ENCODE data around the gene GPR135. TPM values are rescaled to one million over a fixed set of nuclear protein-coding genes. Genes with fewer than 3 reads are reported as not detected.

Gene GPR135
- total and polyA plus RNA-seq, 7 experiments from 2014 or later, result 0.11 to 2.7 (median 1.6) TPM

- Mint-ChIP-seq H3K27ac (peak within 1 kb of the TSS; percentile 85 to 96 (median 94)), H3K36me3 (peaks cover 1 to 18% (median 13%) of the 10 kb centered on the region in 5 donors), H3K9me3 (no peaks in the 10 kb centered on the region), H3K4me3 (peak within 1 kb of the TSS; percentile 89 to 98 (median 96)), H3K4me1 (peaks cover 43 to 82% (median 76%) of the 10 kb centered on the region in 7 donors), H3K27me3 (no peaks in the 10 kb centered on the region)
- Histone ChIP-seq H3K27me3 (ENCODE audit: control insufficient read depth in 2 of 2, insufficient read depth in 2 of 2, low read length in 2 of 2) (no peaks in the 10 kb centered on the region), H3K4me1 (ENCODE audit: control insufficient read depth in 2 of 2, insufficient read depth in 2 of 2, low read length in 2 of 2) (peaks cover 18 to 20% of the 10 kb centered on the region in 2 donors), H3K9me3 (ENCODE audit: control insufficient read depth in 2 of 3, low read length in 3 of 3) (no peaks in the 10 kb centered on the region), H3K27ac (ENCODE audit: low read depth, low read length) (peak within 1 kb of the TSS; percentile 84), H3K36me3 (ENCODE audit: control insufficient read depth in 2 of 3, insufficient read depth in 3 of 3, low read length in 3 of 3) (peaks cover 0 to 20% (median 0%) of the 10 kb centered on the region in 3 experiments), H3K4me3 (ENCODE audit: low read length) (peak within 1 kb of the TSS; percentile 81)
- peak; percentile 97 for ATAC-seq
- intact Hi-C loops (cut with micrococcal nuclease), result loop anchor here (1.0 to 10.0 kb wide), 23 partner anchors 17 to 1498 kb away; partner anchors contain the start of genes CCDC175 (in 2 of the 2), DAAM1 (in 2 of the 2), DACT1 (in 2 of the 2) and KIAA0586 (in 2 of the 2)
- ChIA-PET POLR2A (interaction anchor here (0.6 to 3.2 kb wide), 12 partner anchors 8 to 1284 kb away, joined by 3 to 34 read pairs (median 4); partner anchors contain the start of genes ACTR10, ARID4A, DAAM1 and GPR135), CTCF (interaction anchor here (1.0 kb wide), 1 partner anchor 21 kb away, joined by 3 read pairs; no protein-coding TSS in a partner anchor)
- DNase-seq, result peak; percentile 93 to 98 (median 97)
Measured at GRCh38 chr14:59483819-59484638, 18.8 kb upstream of the GPR135 start, which contains the start of the genes JKAMP and L3HYPDH. Gene JKAMP, plus strand, starts transcription at chr14:59484517. Its CDS starts 73 bp downstream, at chr14:59484590. Gene L3HYPDH, minus strand, starts transcription at chr14:59484408. Its CDS starts 92 bp downstream, at chr14:59484316.

- DNase-seq (no peak), ATAC-seq (no peak)
- Histone ChIP-seq H3K9me3 (ENCODE audit: control insufficient read depth in 2 of 3, low read length in 3 of 3) (no peaks in the 10 kb centered on the region), H3K36me3 (ENCODE audit: control insufficient read depth in 2 of 3, insufficient read depth in 3 of 3, low read length in 3 of 3) (peaks cover 0 to 14% (median 0%) of the 10 kb centered on the region in 3 experiments), H3K27me3 (ENCODE audit: control insufficient read depth in 2 of 2, insufficient read depth in 2 of 2, low read length in 2 of 2) (no peaks in the 10 kb centered on the region), H3K4me3 (ENCODE audit: low read length) (peak overlapping the region; percentile 81), H3K4me1 (ENCODE audit: control insufficient read depth in 2 of 2, insufficient read depth in 2 of 2, low read length in 2 of 2) (peaks cover 18 to 20% of the 10 kb centered on the region in 2 donors), H3K27ac (ENCODE audit: low read depth, low read length) (peak overlapping the region; percentile 84)
- no peaks in the 10 kb centered on the region for H3K27me3 Mint-ChIP-seq
- peak overlapping the region; percentile 78 to 94 (median 87) for H3K27ac Mint-ChIP-seq
- H3K4me1 Mint-ChIP-seq, result peaks cover 37 to 82% (median 75%) of the 10 kb centered on the region in 7 donors
- POLR2A ChIA-PET, result interaction anchor here (0.6 to 3.2 kb wide), 6 partner anchors 14 to 1185 kb away, joined by 3 to 34 read pairs (median 5); partner anchors contain the start of genes ARID4A, GPR135, KIAA0586 and PPM1A
- H3K4me3 Mint-ChIP-seq, result peak overlapping the region; percentile 89 to 98 (median 96)
- H3K36me3 Mint-ChIP-seq, result peaks cover 0 to 17% (median 11%) of the 10 kb centered on the region in 5 donors
- intact Hi-C loops (cut with micrococcal nuclease), result loop anchor here (5.0 to 10.0 kb wide), 9 partner anchors 94 to 1499 kb away; partner anchors contain the start of genes CCDC175 (in 1 of the 2), DACT1 (in 1 of the 2), DHRS7 (in 1 of the 2) and MNAT1 (in 1 of the 2)
- H3K9me3 Mint-ChIP-seq, result no peaks in the 10 kb centered on the region
- CTCF ChIA-PET, result no interaction called here
Measured at GRCh38 chr14:59483363-59483762, 18.2 kb upstream of the GPR135 start.

- H3K27me3 ChIP-seq (ENCODE audit: control insufficient read depth in 2 of 2, insufficient read depth in 2 of 2, low read length in 2 of 2), result no peaks in the 10 kb centered on the region
- H3K4me3 ChIP-seq (ENCODE audit: low read length), result peak overlapping the region; percentile 81
- Mint-ChIP-seq H3K27me3 (no peaks in the 10 kb centered on the region), H3K9me3 (no peaks in the 10 kb centered on the region), H3K27ac (peak overlapping the region; percentile 78 to 94 (median 87)), H3K4me1 (peaks cover 30 to 75% (median 70%) of the 10 kb centered on the region in 7 donors), H3K4me3 (peak overlapping the region; percentile 89 to 98 (median 96)), H3K36me3 (peaks cover 0 to 11% (median 6%) of the 10 kb centered on the region in 5 donors)
- peaks cover 18 to 20% of the 10 kb centered on the region in 2 donors for H3K4me1 ChIP-seq (ENCODE audit: control insufficient read depth in 2 of 2, insufficient read depth in 2 of 2, low read length in 2 of 2)
- intact Hi-C loops (cut with micrococcal nuclease), result loop anchor here (5.0 to 10.0 kb wide), 9 partner anchors 95 to 1500 kb away; partner anchors contain the start of genes CCDC175 (in 1 of the 2), DACT1 (in 1 of the 2), DHRS7 (in 1 of the 2) and MNAT1 (in 1 of the 2)
- H3K27ac ChIP-seq (ENCODE audit: low read depth, low read length), result peak overlapping the region; percentile 84
- no peaks in the 10 kb centered on the region for H3K9me3 ChIP-seq (ENCODE audit: control insufficient read depth in 2 of 3, low read length in 3 of 3)
- ChIA-PET CTCF (no interaction called here), POLR2A (interaction anchor here (1.7 to 3.2 kb wide), 2 partner anchors 13 to 19 kb away, joined by 5 to 34 read pairs; partner anchors contain the start of gene GPR135)
- ATAC-seq (no peak), DNase-seq (no peak)
- peaks cover 0 to 11% (median 0%) of the 10 kb centered on the region in 3 experiments for H3K36me3 ChIP-seq (ENCODE audit: control insufficient read depth in 2 of 3, insufficient read depth in 3 of 3, low read length in 3 of 3)
Measured at GRCh38 chr14:59482541-59483331, 17.6 kb upstream of the GPR135 start.

GRCh38 chr14:59481871-59482540, 16.8 kb upstream of the GPR135 start:
- Mint-ChIP-seq H3K4me1 (peaks cover 30 to 77% (median 71%) of the 10 kb centered on the region in 7 donors), H3K4me3 (peak overlapping the region; percentile 89 to 98 (median 96)), H3K27me3 (no peaks in the 10 kb centered on the region), H3K36me3 (peaks cover 0 to 12% (median 5%) of the 10 kb centered on the region in 5 donors), H3K9me3 (no peaks in the 10 kb centered on the region), H3K27ac (peak overlapping the region in 4 of 9 donors; percentile 64 to 85 (median 84))
- Histone ChIP-seq H3K4me1 (ENCODE audit: control insufficient read depth in 2 of 2, insufficient read depth in 2 of 2, low read length in 2 of 2) (peaks cover 18 to 20% of the 10 kb centered on the region in 2 donors), H3K27me3 (ENCODE audit: control insufficient read depth in 2 of 2, insufficient read depth in 2 of 2, low read length in 2 of 2) (no peaks in the 10 kb centered on the region), H3K4me3 (ENCODE audit: low read length) (no peak overlapping the region), H3K27ac (ENCODE audit: low read depth, low read length) (no peak overlapping the region), H3K9me3 (ENCODE audit: control insufficient read depth in 2 of 3, low read length in 3 of 3) (no peaks in the 10 kb centered on the region), H3K36me3 (ENCODE audit: control insufficient read depth in 2 of 3, insufficient read depth in 3 of 3, low read length in 3 of 3) (peaks cover 0 to 11% (median 0%) of the 10 kb centered on the region in 3 experiments)
- ChIA-PET CTCF (no interaction called here), POLR2A (no interaction called here)
- DNase-seq (no peak), ATAC-seq (no peak)
- intact Hi-C loops (cut with micrococcal nuclease), result loop anchor here (5.0 to 10.0 kb wide), 9 partner anchors 95 to 1500 kb away; partner anchors contain the start of genes CCDC175 (in 1 of the 2), DACT1 (in 1 of the 2), DHRS7 (in 1 of the 2) and MNAT1 (in 1 of the 2)

GRCh38 chr14:59481407-59481806, 16.2 kb upstream of the GPR135 start:
- Histone ChIP-seq H3K36me3 (ENCODE audit: control insufficient read depth in 2 of 3, insufficient read depth in 3 of 3, low read length in 3 of 3) (peaks cover 0 to 15% (median 0%) of the 10 kb centered on the region in 3 experiments), H3K27ac (ENCODE audit: low read depth, low read length) (no peak overlapping the region), H3K4me1 (ENCODE audit: control insufficient read depth in 2 of 2, insufficient read depth in 2 of 2, low read length in 2 of 2) (peaks cover 18 to 20% of the 10 kb centered on the region in 2 donors), H3K4me3 (ENCODE audit: low read length) (no peak overlapping the region), H3K9me3 (ENCODE audit: control insufficient read depth in 2 of 3, low read length in 3 of 3) (no peaks in the 10 kb centered on the region), H3K27me3 (ENCODE audit: control insufficient read depth in 2 of 2, insufficient read depth in 2 of 2, low read length in 2 of 2) (no peaks in the 10 kb centered on the region)
- no peaks in the 10 kb centered on the region for H3K9me3 Mint-ChIP-seq
- intact Hi-C loops (cut with micrococcal nuclease), result loop anchor here (5.0 to 10.0 kb wide), 9 partner anchors 96 to 1501 kb away; partner anchors contain the start of genes CCDC175 (in 1 of the 2), DACT1 (in 1 of the 2), DHRS7 (in 1 of the 2) and MNAT1 (in 1 of the 2)
- DNase-seq, result no peak
- peak overlapping the region in 4 of 10 donors; percentile 67 to 98 (median 98) for H3K4me3 Mint-ChIP-seq
- CTCF ChIA-PET, result no interaction called here
- H3K27ac Mint-ChIP-seq, result peak overlapping the region in 5 of 9 donors; percentile 21 to 85 (median 38)
- H3K36me3 Mint-ChIP-seq, result peaks cover 0 to 12% (median 5%) of the 10 kb centered on the region in 5 donors
- no peak for ATAC-seq
- H3K27me3 Mint-ChIP-seq, result no peaks in the 10 kb centered on the region
- peaks cover 30 to 78% (median 73%) of the 10 kb centered on the region in 7 donors for H3K4me1 Mint-ChIP-seq
- POLR2A ChIA-PET, result no interaction called here

All from naive thymus-derived CD4-positive, alpha-beta T cell (primary cell).